GM10266 (cell line): ENCODE data around the gene SRGAP1.

Experiments used
- DNase-seq: peaks from one replicate; pipeline ENCODE4 v3.0.0; 2012; ENCODE audit errors: extremely low spot score
- TF ChIP-seq, protein P1 (sequence below): IDR thresholded peaks from 2 replicates; pipeline ENCODE4 v1.5.1; 2012; ENCODE audit warnings: mild to moderate bottlenecking, low read depth; ENCODE audit not compliant: control insufficient read depth, insufficient read depth; ENCODE audit errors: missing control alignments

Gene SRGAP1

DNA sequence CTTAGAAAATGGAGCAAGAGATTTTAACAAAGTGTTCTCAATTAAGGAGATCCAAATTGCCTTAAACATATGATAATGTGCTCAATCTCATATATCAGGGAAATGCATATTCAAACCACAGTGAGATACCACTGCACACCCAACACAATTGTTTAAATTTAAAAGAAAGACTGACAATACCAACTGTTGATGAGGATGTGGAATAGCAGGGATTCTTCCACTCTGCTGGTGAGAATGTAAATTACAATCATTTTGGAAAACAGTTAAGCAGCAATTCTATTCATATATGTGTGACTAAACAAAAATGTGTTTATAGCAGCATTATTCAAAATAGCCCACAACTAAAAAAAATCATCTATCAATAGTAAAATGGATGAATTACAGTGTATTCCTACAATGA lies 233.4 kb downstream of the SRGAP1 start:
- no peak for DNase-seq

DNA sequence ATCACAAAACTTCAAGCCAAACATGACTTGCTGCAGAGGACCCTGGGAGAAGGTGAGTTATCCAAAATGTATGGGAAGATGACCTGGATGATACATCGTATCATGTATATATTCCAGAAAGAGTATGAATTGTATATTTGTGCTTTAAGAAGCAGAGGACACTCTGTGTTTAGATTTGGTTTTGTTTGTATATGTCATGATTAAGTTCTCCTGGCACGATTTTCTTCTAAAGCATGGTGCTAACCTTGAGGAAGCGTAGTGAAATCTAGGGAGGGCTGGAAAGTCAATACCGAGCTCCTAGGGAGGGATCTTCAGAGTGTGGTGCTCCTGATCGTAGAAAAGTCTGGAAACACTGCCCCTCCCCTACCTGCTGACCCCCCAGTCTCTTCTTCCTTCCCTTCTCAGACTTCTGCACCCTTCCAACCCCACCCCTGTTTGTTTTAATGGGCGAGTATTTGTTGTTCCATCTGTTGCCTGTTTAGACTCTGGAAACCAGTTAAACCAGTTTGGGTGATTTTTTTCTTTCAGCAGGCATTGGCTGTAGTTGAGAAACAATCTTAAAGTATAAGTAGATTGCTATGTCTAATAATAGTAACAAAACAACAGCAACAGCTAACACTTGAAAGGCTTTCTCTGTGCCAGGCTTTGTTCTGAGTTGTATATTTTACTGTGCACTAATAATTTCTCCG lies 236.0 kb downstream of the SRGAP1 start:
- no peak for DNase-seq
- TF ChIP-seq, protein P1, sequence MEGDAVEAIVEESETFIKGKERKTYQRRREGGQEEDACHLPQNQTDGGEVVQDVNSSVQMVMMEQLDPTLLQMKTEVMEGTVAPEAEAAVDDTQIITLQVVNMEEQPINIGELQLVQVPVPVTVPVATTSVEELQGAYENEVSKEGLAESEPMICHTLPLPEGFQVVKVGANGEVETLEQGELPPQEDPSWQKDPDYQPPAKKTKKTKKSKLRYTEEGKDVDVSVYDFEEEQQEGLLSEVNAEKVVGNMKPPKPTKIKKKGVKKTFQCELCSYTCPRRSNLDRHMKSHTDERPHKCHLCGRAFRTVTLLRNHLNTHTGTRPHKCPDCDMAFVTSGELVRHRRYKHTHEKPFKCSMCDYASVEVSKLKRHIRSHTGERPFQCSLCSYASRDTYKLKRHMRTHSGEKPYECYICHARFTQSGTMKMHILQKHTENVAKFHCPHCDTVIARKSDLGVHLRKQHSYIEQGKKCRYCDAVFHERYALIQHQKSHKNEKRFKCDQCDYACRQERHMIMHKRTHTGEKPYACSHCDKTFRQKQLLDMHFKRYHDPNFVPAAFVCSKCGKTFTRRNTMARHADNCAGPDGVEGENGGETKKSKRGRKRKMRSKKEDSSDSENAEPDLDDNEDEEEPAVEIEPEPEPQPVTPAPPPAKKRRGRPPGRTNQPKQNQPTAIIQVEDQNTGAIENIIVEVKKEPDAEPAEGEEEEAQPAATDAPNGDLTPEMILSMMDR, result no peak

More for the DNA sequence above, 233.4 kb downstream of the SRGAP1 start:
- TF ChIP-seq, protein P1, result no peak

DNA sequence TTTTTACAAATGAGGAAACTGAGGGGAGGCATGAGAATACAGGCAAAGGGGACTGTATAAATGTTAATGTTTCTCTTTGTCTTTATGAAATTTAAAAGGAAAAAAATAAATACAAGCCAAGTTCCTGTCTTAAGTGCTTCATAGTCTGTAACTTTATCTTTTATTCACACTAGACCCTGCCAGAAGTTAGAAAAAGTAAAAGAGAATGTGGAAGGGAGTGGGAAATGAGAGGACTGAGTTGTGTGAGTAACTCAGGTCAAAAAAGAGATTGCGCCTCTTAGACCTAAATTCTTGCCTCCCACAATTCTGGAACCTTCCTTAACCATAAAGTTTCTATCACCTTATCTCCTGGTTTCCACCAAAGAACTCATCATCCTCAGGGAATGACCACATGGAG lies 236.5 kb downstream of the SRGAP1 start:
- TF ChIP-seq, protein P1, result no peak
- no peak for DNase-seq

DNA sequence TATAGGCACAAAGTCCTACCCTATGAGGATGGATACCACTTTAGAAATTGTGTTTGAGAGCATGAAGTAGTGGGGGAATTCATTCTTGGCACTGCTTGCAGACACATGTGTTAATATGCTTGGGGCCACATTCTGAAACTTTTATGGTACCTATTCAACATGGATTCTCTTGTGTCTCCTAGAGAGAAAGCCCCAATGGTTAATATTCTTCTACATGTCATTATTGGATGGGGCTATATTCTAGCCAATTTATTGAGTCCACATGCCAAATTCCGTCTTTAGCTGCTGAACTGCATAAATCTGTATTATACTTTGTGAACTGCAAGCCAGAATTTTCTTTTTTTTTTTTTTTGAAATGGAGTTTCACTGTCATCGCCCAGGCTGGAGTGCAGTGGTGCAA lies 237.6 kb downstream of the SRGAP1 start:
- DNase-seq, result no peak
- TF ChIP-seq, protein P1, result no peak

DNA sequence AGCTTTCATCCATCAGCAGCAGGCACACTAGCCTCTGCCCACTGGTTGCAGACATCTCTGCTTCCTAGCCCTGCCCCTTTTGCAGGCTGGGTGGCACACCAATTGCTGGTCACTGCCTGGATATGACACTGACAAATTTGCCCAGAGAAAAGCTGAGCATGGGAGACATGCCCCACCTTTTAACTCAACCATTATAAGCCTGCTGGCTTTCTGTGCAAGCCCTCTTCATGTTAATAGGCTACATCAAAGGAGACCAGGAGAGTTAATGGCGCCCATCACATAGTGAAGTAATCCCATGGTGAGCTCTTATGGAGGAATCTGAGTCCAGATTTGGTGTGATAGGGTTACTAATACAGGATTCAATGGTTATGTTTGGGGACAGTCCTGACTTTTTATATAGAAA lies 238.4 kb downstream of the SRGAP1 start:
- no peak for DNase-seq
- TF ChIP-seq, protein P1, result no peak

DNA sequence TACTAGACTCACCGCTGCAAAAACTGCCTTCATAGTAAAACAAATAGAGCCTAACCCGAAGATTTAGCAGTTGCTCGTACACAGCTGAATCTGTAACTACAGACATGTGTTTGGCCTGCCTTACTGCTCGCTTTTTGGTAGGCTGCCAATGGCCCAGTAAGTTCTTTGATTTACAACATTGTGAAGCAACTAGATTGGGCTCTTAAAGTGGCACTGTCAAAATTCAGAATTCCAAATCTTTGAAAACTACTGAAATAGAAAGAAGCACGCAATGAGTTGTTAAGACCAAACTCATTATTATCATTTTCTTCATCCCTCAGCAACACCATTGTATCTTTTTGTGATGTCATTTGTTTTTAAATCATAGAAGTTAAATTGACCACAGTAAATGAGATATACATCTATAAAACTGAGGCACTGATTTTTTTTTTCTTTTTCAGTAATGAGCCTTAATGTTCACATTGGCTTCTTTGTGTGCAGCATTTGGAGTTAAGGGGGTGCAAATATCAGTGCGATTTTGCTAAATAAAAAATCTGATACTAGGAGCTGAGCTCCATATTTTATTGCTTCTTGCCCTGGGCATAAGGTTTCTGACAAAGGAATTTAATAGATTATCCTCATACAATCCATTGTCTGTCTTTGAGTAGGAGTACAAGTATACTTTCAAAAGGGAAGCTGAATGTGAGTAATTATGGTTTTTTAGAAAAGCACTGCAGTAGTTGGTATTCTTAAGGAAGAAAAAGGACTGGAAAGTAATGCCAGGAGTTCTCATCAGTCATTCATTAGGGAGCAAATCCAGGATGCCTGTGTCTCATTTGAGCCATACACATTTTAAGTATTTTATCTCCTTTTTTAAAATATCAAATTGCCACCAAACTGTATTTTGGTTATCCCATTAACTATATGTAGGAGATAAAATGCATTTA lies 239.0 kb downstream of the SRGAP1 start:
- no peak for DNase-seq
- TF ChIP-seq, protein P1, result no peak

DNA sequence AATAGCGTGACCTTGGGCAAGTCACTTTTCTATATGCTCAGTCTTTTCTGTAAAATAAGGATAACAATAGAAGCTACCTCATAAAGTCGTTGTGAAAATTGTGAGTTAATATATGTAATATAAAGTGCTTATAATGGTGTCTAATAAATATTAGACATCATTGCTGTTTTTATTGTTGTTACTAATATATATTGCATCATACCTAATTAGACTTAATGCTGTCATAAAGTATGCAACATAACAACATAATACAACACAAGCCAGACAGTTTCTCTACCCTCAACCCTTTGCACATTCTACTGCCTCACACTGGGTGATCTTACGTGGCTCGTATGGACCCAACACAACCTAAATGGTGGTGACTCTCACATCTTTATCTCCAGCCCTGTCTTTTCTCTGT lies 240.7 kb downstream of the SRGAP1 start:
- no peak for DNase-seq
- TF ChIP-seq, protein P1, result no peak
